Heart left ventricle (tissue), 16 donors: ENCODE results near the gene ITK. TPM values are rescaled to one million over a fixed set of nuclear protein-coding genes. Genes with fewer than 3 reads are reported as not detected.

ENCODE experiments used
- ATAC-seq, 4 donors: fragments of 200-7000 bp; cut with Tn5 transposase; one replicate each; pipeline ENCODE4 v1.9.1; 2020 to 2022; ENCODE audit warnings: moderate library complexity in 4 of 4, mild to moderate bottlenecking in 3 of 4, moderate number of reproducible peaks in 1 of 4
- DNase-seq, 5 donors: peaks; one replicate each; pipeline ENCODE4 v3.0.0-alpha.2; 2020
- H3K27ac ChIP-seq, 12 donors: fragments of 200-600 bp; sonication (generic) in 4 of 12; one replicate each; pipeline versions ENCODE4 v1.5.0 to v1.8.0; 2016 to 2022; ENCODE audit warnings: mild to moderate bottlenecking in 2 of 12
- H3K27me3 ChIP-seq, 9 donors: fragments of 200-600 bp; sonication (generic) in 2 of 9; one replicate each; pipeline versions ENCODE4 v1.5.1 to v1.8.0; 2016 to 2022; ENCODE audit warnings: mild to moderate bottlenecking in 3 of 9
- H3K36me3 ChIP-seq, 9 donors: fragments of 200-600 bp; sonication (generic) in 2 of 9; one replicate each; pipeline versions ENCODE4 v1.5.0 to v1.8.0; 2018 to 2022; ENCODE audit warnings: mild to moderate bottlenecking in 2 of 9
- H3K4me1 ChIP-seq, 12 donors: fragments of 200-600 bp; sonication (generic) in 4 of 12; one replicate each; pipeline versions ENCODE4 v1.5.0 to v1.8.0; 2016 to 2022; ENCODE audit warnings: mild to moderate bottlenecking in 3 of 12
- H3K4me3 ChIP-seq, 12 donors: fragments of 200-600 bp; sonication (generic) in 4 of 12; one replicate each; pipeline versions ENCODE4 v1.5.0 to v1.8.0; 2017 to 2022; ENCODE audit warnings: mild to moderate bottlenecking in 9 of 12, moderate library complexity in 4 of 12
- H3K9me3 ChIP-seq, 12 donors: fragments of 200-600 bp; sonication (generic) in 4 of 12; one replicate each; pipeline versions ENCODE4 v1.5.0 to v1.8.0; 2016 to 2022; ENCODE audit warnings: mild to moderate bottlenecking in 1 of 12
- CTCF ChIP-seq, 12 donors: fragments of 200-600 bp; sonication (generic) in 4 of 12; IDR thresholded peaks; one replicate each; pipeline versions ENCODE4 v1.5.0 to v1.8.0; 2018 to 2022; ENCODE audit warnings: antibody characterized with exemption in 12 of 12, mild to moderate bottlenecking in 5 of 12
- POLR2A ChIP-seq, 2 donors: fragments of 450-650 bp; IDR thresholded peaks; one replicate each; pipeline ENCODE4 v1.6.1; 2017; ENCODE audit warnings: antibody characterized with exemption in 2 of 2, mild to moderate bottlenecking in 2 of 2, moderate library complexity in 2 of 2
- WGBS, 4 donors: extraction: QIAGEN DNeasy Blood & Tissue Kit in 2 of 4; methylation state at CpG; one replicate each; pipeline versions ENCODE4 v1.1.5 to v1.1.7; 2013 to 2018; 5-methylcytosine and 5-hydroxymethylcytosine counted together
- intact Hi-C, 10 donors: fragments of 100-400 bp; cut with DNase I; formaldehyde crosslinking; loops; one replicate each; pipeline versions ENCODE4 v1.11.1 to v1.14.2; 2022
- polyA plus RNA-seq, 2 donors: library from polyadenylated mRNA; stranded (reverse); fragments of 200-250 nt; gene quantifications; one replicate each; pipeline ENCODE4 v1.2.3, GENCODE V29; 2013
- total RNA-seq, 9 donors: library from RNA; depleted of rRNA in 2 of 9; stranded (reverse); fragments of >200 nt in 2 of 9; fragmentation: NEBNext Ultra II Directional in 3 of 9; extraction: Animal tissue kit (Norgen Biotek cat#: 25700) in 3 of 9; gene quantifications; one replicate each; pipeline versions ENCODE4 v1.1.0 to v1.2.4, GENCODE V29; 2016 to 2023
- donor health status: ischemic (EF 13 %, LVEDD 7.1; RV severe dilation, severe dysfunction).
- donor health status: healthy with polysubstance abuse.
- donor health status: DM: no; HTN: yes; CAD: no.
- donor health status: DM: no; HTN: no; CAD: no.
- donor health status: ischemic (EF 25% LVEDD 6.9; RV normal size, moderate dysfunction).
- donor health status: ischemic (EF 25% LVEDD 5.7; RV mildly dilated, moderate dysfunction).
- donor health status: healthy.
- donor health status: DM: yes; HTN: yes; CAD: no.
- donor health status: ischemic (EF 35%, LVEDD 5.7; RV mildly dilated, moderate dysfunction).
- donor health status: nonischemic (EF 11% LVEDD 7.7; RV severe dilation, severe dysfunction).
- donor health status: DM: yes; HTN: yes; CAD: no.
- donor health status: PGD.
- donor health status: ischemic (EF 29% LVEDD 5.4; RV normal size, mild dysfunction).
- donor health status: nonischemic (EF 23%, LVEDD 6.1; RV moderate dilation, normal function).

Gene ITK
- total and polyA plus RNA-seq, 11 donors = 0.09 to 7.3 (median 0.42) TPM

- intact Hi-C loops = no loop called here
- Histone ChIP-seq H3K4me1 (peaks cover 0 to 75% (median 17%) of the 10 kb centered on the region in 12 donors), H3K9me3 (no peaks in the 10 kb centered on the region), H3K27me3 (no peaks in the 10 kb centered on the region), H3K27ac (peak overlapping the region in 7 of 12 donors; percentile 77 to 89 (median 80)), H3K4me3 (no peak overlapping the region), H3K36me3 (peaks cover 0 to 20% (median 0%) of the 10 kb centered on the region in 9 donors)
- ATAC-seq = peak in 3 of 4 donors; percentile 40 to 75 (median 46)
- TF ChIP-seq POLR2A (IDR thresholded peaks at IDR 0.05) (no peak), CTCF (IDR thresholded peaks at IDR 0.05) (no peak)
- DNase-seq = no peak
- WGBS, 4 donors = 35 to 45% (median 39%) methylated on average over 4 of the region's 4 CpGs
These were observed 107.9 kb downstream of the ITK start for GRCh38 chr5:157288405-157289163.

GRCh38 chr5:157289164-157289819, 108.7 kb downstream of the ITK start:
- 74 to 84% (median 81%) methylated on average over 9 of the region's 9 CpGs for WGBS, 4 donors
- TF ChIP-seq POLR2A (IDR thresholded peaks at IDR 0.05) (no peak), CTCF (IDR thresholded peaks at IDR 0.05) (no peak)
- no peak for DNase-seq
- Histone ChIP-seq H3K9me3 (no peaks in the 10 kb centered on the region), H3K36me3 (peaks cover 0 to 20% (median 0%) of the 10 kb centered on the region in 9 donors), H3K4me1 (peaks cover 0 to 69% (median 13%) of the 10 kb centered on the region in 12 donors), H3K27ac (peak overlapping the region in 5 of 12 donors; percentile 0 to 89 (median 78)), H3K4me3 (no peak overlapping the region), H3K27me3 (no peaks in the 10 kb centered on the region)
- intact Hi-C loops = no loop called here
- ATAC-seq = no peak

GRCh38 chr5:157290156-157290980, 109.7 kb downstream of the ITK start:
- no peak for ATAC-seq
- Histone ChIP-seq H3K9me3 (no peaks in the 10 kb centered on the region), H3K27ac (peak overlapping the region in 4 of 12 donors; percentile 24 to 89 (median 78)), H3K27me3 (no peaks in the 10 kb centered on the region), H3K4me1 (peaks cover 0 to 58% (median 12%) of the 10 kb centered on the region in 12 donors), H3K4me3 (no peak overlapping the region), H3K36me3 (peaks cover 0 to 31% (median 0%) of the 10 kb centered on the region in 9 donors)
- no peak for DNase-seq
- intact Hi-C loops = no loop called here
- WGBS, 4 donors = 55 to 68% (median 63%) methylated on average over 6 of the region's 6 CpGs
- TF ChIP-seq POLR2A (IDR thresholded peaks at IDR 0.05) (no peak), CTCF (IDR thresholded peaks at IDR 0.05) (no peak)
